ENCODE data around the gene MFNG.

GRCh38 chr22:37515901-37516300 is 29.7 kb upstream of the MFNG start:
- TF ChIP-seq, protein P1, sequence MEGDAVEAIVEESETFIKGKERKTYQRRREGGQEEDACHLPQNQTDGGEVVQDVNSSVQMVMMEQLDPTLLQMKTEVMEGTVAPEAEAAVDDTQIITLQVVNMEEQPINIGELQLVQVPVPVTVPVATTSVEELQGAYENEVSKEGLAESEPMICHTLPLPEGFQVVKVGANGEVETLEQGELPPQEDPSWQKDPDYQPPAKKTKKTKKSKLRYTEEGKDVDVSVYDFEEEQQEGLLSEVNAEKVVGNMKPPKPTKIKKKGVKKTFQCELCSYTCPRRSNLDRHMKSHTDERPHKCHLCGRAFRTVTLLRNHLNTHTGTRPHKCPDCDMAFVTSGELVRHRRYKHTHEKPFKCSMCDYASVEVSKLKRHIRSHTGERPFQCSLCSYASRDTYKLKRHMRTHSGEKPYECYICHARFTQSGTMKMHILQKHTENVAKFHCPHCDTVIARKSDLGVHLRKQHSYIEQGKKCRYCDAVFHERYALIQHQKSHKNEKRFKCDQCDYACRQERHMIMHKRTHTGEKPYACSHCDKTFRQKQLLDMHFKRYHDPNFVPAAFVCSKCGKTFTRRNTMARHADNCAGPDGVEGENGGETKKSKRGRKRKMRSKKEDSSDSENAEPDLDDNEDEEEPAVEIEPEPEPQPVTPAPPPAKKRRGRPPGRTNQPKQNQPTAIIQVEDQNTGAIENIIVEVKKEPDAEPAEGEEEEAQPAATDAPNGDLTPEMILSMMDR (IDR thresholded peaks at IDR 0.05): no peak
- no peak for TF ChIP-seq POLR2A (IDR thresholded peaks at IDR 0.05)
- TF ChIP-seq POLR2AphosphoS5 (IDR thresholded peaks at IDR 0.05): no peak

All from prostate gland (tissue), 2 donors.